ENCODE results near the gene PRKCB.

- no peak for TF ChIP-seq EP300 (conservative IDR thresholded peaks at IDR 0.05; ENCODE audit: poor library complexity, severe bottlenecking)
- TF ChIP-seq POLR2AphosphoS5 (IDR thresholded peaks at IDR 0.05) = no peak
- no peak for TF ChIP-seq SMC3 (conservative IDR thresholded peaks at IDR 0.05; ENCODE audit: poor library complexity)
- TF ChIP-seq RAD21 (conservative IDR thresholded peaks at IDR 0.05) = no peak
Measured at GRCh38 chr16:23948949-23949411, 113.2 kb downstream of the PRKCB start.

All from neural cell (in vitro differentiated cells).